Stimulated activated CD4-positive, alpha-beta T cell treated with anti-CD3 and anti-CD28 coated beads, Interleukin-4, amount 100 ng/mL, for 1 hour (primary cell): ENCODE measurements around the gene MUS81.
"Not testable (repeated sequence)": the region's sequence is repeated elsewhere in the genome, so short reads cannot be mapped to it uniquely, and the experiment has no call there.

Source experiments
- DNase-seq: peaks from one replicate; pipeline ENCODE4 v3.0.0-alpha.2; 2020

MUS81 gene

GRCh38 chr11:65848693-65849092 lies 11.5 kb upstream of the MUS81 start:
- DNase-seq, result not testable (repeated sequence)

DNA sequence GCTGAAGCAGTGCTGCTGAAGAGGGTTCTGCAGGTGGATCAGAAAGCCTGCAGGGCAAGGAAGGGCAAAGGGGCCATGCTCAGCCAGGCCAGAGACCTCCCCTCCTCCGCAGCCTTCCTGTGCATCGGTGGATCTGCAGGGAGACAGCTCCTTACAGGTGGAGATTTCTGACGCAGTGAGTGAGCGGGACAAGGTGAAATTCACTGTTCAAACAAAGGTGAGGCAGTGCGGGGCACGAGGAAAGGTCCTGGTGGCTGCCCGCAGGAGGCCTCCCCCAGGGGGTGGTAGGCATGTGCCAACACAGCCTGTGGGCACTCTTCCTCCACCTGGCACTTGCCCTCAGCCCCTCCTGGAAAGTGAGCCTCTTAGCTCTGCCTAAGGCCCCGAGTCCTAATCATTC lies 10.9 kb upstream of the MUS81 start:
- no peak for DNase-seq

- no peak for DNase-seq
Measured at GRCh38 chr11:65849771-65850216, 10.4 kb upstream of the MUS81 start.

DNA sequence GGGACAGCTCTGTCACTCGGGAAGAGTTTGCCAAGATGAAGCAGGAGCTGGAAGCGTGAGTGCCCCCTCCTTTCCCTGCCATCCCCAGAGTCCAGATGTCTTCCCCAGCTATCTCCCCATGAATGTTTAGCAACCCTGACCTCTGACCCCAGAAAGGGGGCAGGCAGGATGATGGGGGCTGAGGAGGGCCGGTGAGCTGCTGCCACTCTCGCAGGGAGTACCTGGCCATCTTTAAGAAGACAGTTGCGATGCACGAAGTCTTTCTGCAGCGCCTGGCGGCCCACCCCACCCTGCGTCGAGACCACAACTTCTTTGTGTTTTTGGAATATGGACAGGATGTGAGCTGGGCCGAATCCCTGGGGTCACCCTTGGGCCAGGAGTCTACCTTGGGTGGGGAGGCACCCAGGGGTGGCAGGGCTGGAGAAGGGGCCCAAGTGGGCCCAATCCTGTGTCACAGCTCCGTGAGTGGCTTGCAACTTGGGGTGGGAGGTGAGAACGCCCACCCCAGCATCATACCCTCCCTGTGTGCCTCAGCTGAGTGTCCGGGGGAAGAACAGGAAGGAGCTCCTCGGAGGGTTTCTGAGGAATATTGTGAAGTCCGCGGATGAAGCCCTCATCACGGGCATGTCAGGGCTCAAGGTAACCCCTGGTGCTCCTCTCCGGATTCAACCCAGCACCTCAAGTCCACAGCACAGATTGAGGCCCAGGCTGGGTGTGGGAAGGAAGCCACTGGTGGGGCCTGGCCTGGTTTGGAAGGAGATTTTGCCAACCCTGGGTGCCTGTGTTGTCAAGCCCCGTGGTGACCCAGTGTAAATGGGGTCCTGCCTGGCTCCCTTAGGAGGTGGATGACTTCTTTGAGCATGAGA lies 9.8 kb upstream of the MUS81 start:
- DNase-seq, result no peak

DNA sequence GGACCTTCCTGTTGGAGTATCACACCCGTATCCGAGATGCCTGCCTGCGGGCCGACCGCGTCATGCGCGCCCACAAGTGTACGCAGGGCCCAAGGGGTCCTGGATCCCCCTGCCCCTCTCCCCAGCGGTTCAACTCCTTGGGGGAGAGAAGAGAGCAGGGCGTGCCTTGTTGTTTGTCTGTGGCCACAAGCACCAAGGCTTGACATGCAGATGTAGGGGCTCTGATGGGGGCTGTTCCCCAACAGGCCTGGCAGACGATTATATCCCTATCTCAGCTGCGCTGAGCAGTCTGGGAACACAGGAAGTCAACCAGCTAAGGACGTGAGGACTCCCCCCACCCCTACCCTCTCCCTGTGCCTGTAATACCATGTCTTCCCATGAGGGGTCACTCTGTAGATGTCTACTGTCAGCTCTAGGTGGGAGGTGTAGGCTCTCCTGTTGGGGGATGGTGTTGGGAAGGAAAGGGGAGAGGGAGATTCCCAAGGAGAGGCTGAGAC lies 9.1 kb upstream of the MUS81 start:
- DNase-seq, result no peak

DNA sequence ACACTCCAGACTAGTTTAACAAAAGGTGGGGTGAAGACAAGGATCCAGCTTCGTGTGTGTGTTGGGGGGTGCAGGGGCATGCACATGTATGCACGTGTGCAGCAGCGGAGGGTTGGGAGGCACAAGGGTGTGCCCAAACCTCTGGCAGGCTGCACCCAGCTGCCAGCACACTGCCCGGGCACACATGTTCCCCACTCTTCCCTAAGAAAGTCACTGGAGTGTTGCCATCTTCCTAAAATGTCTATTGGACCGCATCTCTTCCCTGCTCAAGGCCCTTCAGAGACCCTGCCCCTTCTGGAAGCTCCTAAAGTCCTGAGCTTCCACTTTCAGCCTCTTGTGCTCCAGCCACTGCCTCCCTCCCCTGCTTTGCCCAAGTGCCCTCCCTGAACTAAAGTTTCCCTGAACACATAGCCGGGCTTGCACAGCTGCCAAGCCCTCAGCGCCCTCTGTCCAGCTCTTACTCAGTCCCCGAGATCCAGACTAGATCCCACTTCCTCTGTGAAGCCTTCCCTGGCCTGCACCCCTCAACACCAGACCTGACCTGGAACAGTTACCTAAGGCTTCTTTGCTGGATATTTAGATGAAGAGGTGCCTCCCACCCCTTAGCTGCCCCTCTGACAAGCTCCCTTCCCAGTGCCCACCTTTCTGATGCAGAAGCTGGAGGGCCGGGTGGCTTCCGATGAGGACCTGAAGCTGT lies 8.3 kb upstream of the MUS81 start:
- DNase-seq, result no peak

DNA sequence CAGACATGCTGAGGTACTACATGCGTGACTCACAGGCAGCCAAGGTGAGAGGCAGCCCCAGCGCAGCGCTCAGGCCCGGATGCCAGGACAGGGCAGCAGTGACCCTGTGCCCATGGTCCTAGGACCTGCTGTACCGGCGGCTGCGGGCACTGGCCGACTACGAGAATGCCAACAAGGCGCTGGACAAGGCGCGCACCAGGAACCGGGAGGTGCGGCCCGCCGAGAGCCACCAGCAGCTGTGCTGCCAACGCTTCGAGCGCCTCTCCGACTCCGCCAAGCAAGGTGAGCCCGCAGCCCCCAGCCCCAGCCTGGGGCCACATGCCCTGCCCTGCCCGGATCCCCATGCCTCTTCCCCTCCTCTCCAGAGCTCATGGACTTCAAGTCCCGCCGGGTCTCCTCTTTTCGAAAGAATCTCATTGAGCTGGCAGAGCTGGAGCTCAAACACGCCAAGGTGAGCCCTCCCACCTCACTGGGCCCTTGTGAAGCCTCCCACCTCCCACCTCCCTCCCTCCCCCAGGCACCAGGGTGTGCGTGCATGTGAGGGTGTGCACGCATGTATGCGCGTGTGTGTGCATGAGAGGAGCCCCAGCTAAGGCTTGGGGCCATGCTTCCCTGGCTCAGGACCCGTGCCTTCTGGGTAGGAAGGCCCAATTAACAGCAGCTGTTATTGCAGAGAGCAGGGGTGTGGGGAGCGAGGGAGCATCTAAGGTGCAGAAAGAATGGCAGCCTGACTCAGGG lies 7.6 kb upstream of the MUS81 start:
- no peak for DNase-seq

DNA sequence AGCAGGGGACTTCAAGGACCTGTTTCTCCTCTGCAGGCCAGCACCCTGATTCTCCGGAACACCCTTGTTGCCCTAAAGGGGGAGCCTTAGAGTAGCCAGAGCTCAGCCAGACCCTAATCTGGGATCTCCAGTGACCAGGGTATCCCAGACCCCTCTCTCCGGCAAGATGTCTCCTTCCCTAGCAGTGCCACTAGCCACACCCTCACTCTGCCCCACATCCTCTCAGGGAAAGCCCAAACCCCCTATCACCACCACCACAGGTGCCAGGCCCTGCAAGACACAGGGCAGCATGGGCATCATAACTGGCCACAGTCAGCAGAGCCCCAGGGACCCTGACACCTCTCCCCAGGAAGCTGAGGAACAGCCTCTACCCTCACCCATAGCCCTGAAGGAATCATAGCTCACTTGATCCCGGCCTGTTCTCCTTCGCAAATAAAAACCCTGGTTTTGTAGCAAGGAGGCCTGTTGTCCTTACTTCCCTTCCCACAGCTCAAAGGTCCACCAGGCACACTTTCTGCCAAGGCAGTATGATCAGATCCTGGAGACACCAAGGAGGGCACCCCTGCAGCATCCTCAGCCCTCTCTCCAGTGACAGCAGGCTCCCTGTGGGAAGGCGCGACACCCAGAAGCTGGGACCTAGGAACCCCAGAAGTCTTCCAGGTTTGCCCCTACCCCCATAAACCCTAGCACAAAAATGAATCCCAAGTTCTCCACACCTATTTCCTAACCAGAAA lies 6.8 kb upstream of the MUS81 start:
- DNase-seq, result no peak

GRCh38 chr11:65854161-65854592 lies 6.1 kb upstream of the MUS81 start:
- DNase-seq, result no peak

DNA sequence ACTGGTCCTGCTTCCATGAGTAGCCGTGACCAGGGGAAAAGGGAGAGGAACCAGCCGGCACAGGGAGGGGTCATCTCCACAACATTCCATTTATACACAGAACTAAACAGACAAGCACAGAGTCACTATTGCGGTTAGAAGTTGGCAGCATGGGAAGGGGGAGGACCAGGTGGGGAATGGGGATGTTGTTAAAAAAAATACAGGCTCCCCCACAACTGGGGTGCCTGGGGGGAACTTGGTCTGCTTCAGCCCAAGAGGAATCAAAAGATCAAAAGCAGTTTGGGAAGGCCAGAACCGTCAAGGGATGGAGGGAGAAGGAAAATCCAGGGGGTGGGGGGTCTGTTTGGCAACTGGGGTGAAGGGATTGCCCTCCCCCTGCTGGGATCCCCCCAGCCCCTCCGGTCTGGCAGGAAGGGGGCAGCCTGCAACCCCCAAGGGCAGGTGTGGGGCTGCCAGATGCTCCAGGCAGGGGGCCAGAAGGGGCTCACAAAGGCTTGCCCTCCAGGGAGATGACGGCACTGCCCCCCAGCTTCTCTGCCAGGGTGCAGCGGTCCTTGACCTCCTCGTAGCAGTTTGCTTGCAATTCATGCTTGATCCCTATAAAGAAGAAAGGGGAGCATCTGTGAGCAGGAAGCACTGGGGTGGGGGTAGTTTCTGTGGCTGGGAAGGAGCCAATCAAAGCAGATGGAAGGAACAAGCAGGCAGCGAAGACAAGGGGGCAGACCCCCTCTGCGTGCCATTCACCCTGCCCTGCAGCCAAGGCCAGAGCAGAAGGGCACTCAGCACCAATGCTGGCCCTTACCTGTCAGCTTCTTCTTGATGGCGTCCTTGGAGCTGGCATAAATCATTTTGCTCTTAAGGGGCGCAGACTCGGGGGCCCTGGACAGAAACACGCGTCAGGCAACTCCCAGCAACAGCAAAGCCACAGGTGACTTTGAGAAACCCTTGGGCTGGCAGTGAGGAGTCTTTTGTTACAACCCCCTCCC lies 5.1 kb upstream of the MUS81 start:
- DNase-seq, result no peak

DNA sequence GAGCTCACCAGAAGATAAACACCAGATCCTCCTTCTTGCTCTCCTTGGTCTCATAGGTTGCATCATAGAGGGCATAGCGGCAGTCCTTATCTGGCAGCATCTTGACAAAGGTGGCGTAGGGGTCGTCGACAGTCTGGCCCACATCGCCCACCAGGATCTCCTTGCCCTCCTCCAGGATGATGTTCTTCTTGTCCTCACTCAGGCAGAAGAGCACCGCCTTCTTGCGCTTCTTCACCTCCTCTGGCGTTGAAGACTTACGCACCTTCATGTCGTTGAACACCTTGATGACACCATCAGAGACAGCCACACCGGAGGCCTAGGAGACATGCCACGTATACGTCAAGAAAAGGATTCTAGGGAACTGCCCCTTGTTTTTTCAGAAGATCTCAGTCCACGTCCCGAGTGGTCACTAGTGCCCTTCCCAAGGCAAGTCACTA lies 4.3 kb upstream of the MUS81 start:
- no peak for DNase-seq

- peak; percentile 82 for DNase-seq
Measured at GRCh38 chr11:65856689-65857499, 3.3 kb upstream of the MUS81 start.

DNA sequence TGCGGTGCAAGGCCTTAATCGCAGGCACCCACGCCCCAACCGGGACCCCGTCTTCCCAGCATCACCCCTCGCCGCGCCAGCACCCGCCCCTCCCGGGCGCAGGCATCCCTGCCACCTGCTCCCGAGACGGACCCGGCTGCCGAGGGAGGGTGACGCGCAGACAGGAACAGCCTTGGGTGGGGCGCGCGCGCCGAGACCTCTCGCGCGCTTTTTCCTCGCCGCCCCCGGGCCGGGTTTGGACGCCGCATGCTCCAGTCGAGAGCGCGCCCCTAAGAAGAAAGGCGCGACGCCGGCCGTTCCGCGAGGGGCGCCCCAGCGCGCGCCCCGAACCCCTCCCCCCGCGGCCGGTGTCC lies 2.8 kb upstream of the MUS81 start:
- DNase-seq, result peak; percentile 65

DNA sequence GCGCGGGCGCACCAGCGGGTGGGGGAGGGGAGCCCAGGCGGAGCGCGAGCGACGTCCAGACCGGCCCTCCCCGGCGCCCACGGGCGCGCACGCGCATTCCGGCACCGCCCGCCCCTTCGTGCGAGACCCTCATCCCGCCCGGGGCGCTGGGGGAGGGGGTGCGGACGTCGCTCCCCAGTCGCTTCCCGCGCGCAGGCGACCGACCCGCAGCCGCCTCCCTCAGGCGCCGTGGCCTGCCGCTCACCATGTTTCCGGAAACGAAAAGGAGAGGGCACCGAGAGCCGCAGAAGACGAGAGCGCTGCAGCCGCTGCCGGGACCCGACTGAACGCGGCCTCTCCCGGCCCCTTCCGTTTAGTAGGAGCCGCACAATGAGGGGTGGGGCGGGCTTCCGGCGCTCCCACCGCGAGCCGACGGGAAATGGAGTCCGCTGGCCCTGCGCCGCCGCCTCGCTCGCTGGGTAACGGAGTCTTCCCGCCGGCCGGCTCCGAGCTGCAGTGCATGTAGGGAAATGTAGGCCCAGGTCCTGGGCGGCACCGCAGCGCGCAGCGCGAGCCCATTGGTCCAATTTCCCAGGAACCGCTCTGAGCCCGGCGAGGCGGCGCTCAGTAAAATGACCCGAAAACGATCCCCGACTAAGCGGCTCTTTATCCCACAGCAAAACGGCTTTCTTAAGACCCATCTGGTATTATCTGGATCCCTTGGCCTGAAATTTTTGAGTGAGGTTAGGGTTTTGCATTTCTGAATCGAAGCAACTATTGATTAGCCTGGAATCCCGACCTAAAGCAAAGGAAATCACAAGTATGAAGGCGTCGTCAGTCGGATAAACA lies 2.2 kb upstream of the MUS81 start, which contains the start of gene CFL1:
CFL1 (minus strand) TSS at position 328 of the 828 bp plus-strand sequence; CDS start at position 247, 81 bp downstream.
- DNase-seq, result peak; percentile 97

DNA sequence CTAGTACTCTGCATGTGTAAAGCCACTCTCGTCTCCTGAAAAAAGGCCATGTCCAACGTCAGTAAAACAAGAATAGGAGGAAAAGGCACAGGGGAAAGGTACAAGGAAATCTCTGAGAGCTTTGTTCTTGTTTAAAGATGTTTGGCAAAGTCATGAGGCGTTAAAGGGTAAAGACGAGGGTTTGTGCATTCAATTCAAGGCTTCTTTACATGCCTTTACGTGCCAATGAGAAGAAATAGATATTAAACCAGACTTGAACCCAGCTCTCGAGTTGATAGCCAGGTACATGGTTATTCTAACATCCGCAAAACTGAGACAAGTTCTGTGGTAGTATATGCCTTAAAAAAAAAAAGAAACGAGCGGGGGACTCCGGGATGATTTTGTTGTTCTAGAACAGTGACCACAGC lies 1.5 kb upstream of the MUS81 start:
- DNase-seq, result no peak

DNA sequence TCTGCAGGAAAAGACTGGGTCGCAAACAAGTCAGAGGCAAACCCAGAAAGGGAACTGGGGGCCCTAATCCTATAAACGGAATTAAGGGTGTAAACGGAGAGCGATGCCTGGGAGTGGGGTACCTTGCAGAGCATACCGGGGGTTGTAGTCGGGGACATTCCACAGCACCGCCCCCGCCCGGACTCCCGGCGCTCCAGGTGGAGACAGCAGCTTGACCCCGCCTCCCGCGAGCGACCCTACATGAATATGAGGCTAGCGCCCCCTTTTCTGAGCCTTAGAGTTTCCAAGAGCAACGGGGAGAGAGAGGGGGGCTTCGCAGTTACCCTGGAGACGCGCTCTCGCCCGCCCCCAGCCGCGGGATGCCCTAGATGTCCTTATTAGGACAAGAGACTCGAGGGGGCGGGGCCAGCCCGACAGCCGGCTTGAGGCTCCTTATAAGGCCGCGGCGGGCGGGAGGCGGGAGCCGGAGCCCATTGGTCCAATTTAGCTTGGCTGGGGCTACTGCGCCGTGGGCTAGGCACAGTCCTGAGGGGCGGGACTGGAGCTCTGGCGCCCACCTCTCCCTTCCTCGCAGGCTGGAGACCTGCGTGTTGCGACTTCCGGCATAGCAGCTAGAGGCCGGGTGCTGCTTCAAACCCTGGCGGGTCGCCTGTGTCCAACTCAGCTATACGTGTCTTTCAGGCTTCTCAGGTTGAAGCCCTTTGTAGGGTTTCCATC lies 980 bp upstream of the MUS81 start:
- DNase-seq, result peak; percentile 98

GRCh38 chr11:65859812-65860277 lies 388 bp upstream of the MUS81 start:
- DNase-seq, result no peak

- DNase-seq, result no peak
Measured at GRCh38 chr11:65861165-65861505, 902 bp downstream of the MUS81 start.
